ENCODE data around the gene SORBS2.

SORBS2 gene

GRCh38 chr4:185666156-185666555 is 145.8 kb downstream of the SORBS2 start:
- DNase-seq: no peak

GRCh38 chr4:185665655-185666054 is 146.3 kb downstream of the SORBS2 start:
- peak; percentile 15 for DNase-seq

GRCh38 chr4:185664481-185664880 is 147.5 kb downstream of the SORBS2 start:
- no peak for DNase-seq

GRCh38 chr4:185662030-185662778 is 149.8 kb downstream of the SORBS2 start:
- DNase-seq: no peak

GRCh38 chr4:185660340-185660739 is 151.7 kb downstream of the SORBS2 start:
- DNase-seq: no peak

- DNase-seq: peak; percentile 4
Measured at GRCh38 chr4:185657699-185658098, 154.3 kb downstream of the SORBS2 start.

GRCh38 chr4:185657183-185657582 is 154.8 kb downstream of the SORBS2 start:
- no peak for DNase-seq

- DNase-seq: no peak
Measured at GRCh38 chr4:185656467-185656931, 155.5 kb downstream of the SORBS2 start.

GRCh38 chr4:185654965-185655554 is 156.9 kb downstream of the SORBS2 start:
- no peak for DNase-seq

- DNase-seq: no peak
Measured at GRCh38 chr4:185654311-185654710, 157.7 kb downstream of the SORBS2 start.

GRCh38 chr4:185651851-185652250 is 160.1 kb downstream of the SORBS2 start:
- DNase-seq: no peak

- no peak for DNase-seq
Measured at GRCh38 chr4:185651137-185651677, 160.8 kb downstream of the SORBS2 start.

GRCh38 chr4:185648631-185649030 is 163.4 kb downstream of the SORBS2 start:
- no peak for DNase-seq

GRCh38 chr4:185645403-185645802 is 166.6 kb downstream of the SORBS2 start:
- no peak for DNase-seq

- DNase-seq: no peak
Measured at GRCh38 chr4:185644408-185644807, 167.6 kb downstream of the SORBS2 start.

GRCh38 chr4:185642907-185643306 is 169.1 kb downstream of the SORBS2 start:
- no peak for DNase-seq

- peak; percentile 78 for DNase-seq
Measured at GRCh38 chr4:185640811-185641675, 171.0 kb downstream of the SORBS2 start.

GRCh38 chr4:185638548-185639301 is 173.3 kb downstream of the SORBS2 start:
- no peak for DNase-seq

GRCh38 chr4:185638093-185638492 is 173.9 kb downstream of the SORBS2 start:
- no peak for DNase-seq

GRCh38 chr4:185637163-185637875 is 174.7 kb downstream of the SORBS2 start:
- DNase-seq: no peak

GRCh38 chr4:185634066-185634652 is 177.8 kb downstream of the SORBS2 start:
- DNase-seq: peak; percentile 43
